ENCODE measurements around the gene EFCAB14. TPM values are rescaled to one million over a fixed set of nuclear protein-coding genes. Genes with fewer than 3 reads are reported as not detected.
A peak's percentile ranks its signal among the peaks of the same experiment; 100 is the strongest.
"Not testable (repeated sequence)": the region's sequence is repeated elsewhere in the genome, so short reads cannot be mapped to it uniquely, and the experiment has no call there.

The EFCAB14 gene
- total RNA-seq, 1 experiment from 2014 or later = 43.0 TPM

- DNase-seq (ENCODE audit: extremely low read depth, low read depth) = no peak
Measured at GRCh38 chr1:46657775-46658174, 61.1 kb downstream of the EFCAB14 start.

- DNase-seq (ENCODE audit: extremely low read depth, low read depth) = no peak
Measured at GRCh38 chr1:46656643-46657042, 62.3 kb downstream of the EFCAB14 start.

DNA sequence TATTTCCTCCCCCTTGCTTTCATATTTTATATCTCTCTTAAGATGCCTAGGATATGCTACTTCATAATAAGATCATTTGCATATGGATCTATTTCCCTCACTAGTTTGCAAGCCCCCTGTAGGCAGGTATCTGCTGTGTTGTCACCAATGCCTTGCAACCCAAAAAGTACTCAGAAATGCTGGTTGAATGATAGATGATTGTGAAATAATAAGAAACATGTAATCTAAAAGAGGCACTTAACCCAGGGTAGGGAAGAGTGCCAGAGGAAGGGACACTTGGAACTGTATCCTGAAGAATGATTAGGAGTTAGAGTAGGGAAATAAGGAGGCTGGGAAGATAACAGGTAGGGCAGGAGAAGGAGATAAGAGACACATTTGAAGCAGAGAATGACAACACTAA, 63.1 kb downstream of the EFCAB14 start:
- no peak for DNase-seq (ENCODE audit: extremely low read depth, low read depth)

GRCh38 chr1:46654698-46655097, 64.2 kb downstream of the EFCAB14 start:
- not testable (repeated sequence) for DNase-seq (ENCODE audit: extremely low read depth, low read depth)

DNA sequence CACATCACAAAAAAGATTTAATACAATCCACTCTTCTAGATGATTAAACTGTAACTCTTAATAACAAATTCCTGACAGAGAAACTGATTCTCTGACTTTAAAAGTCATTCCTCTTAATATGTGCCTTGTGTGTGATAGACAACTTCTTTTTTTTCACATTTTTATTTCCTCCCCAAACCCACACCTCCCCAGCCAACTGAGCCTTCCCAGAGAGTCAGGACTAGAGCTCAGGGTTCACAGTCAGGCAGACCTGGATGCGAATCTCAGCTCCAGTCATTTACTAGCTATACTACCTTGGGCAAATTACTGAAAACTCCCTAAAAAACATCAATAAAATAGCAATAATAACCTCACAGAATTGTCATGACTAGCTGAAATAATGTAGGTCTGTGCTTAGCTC, 64.9 kb downstream of the EFCAB14 start:
- no peak for DNase-seq (ENCODE audit: extremely low read depth, low read depth)

DNA sequence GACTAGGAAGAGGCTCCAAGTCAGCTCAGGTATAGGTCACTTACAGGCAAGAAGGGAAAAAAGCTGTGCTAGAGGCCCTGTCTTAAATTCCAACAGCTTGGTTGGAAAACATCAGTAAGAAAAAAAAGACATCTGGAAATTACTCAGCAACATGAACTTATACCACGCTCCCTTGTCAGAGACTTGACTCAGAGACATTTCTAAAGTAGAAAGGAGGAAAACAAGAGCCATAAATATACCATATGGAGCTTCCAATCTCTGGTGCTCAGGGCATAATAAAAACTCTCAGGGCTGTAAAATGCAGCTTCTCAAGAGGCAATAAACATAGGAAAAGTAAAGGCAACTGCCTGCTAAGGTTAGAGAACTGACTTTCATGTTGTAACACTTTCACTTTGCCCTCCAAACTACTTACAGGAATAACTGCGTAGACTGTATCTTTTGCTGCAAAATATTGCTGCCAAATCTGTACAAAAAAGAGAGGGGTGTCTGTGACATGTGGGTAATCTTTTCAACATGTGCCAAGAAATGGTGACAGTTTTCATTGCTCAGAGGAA, 65.4 kb downstream of the EFCAB14 start:
- DNase-seq (ENCODE audit: extremely low read depth, low read depth) = no peak

GRCh38 chr1:46652321-46653100, 66.4 kb downstream of the EFCAB14 start:
- no peak for DNase-seq (ENCODE audit: extremely low read depth, low read depth)

DNA sequence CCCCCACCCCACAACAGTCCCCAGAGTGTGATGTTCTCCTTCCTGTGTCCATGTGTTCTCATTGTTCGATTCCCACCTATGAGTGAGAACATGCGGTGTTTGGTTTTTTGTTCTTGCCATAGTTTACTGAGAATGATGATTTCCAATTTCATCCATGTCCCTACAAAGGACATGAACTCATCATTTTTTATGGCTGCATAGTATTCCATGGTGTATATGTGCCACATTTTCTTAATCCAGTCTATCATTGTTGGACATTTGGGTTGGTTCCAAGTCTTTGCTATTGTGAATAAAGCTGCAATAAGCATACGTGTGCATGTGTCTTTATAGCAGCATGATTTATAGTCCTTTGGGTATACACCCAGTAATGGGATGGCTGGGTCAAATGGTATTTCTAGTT, 67.8 kb downstream of the EFCAB14 start:
- DNase-seq (ENCODE audit: extremely low read depth, low read depth) = not testable (repeated sequence)

GRCh38 chr1:46650491-46650890, 68.4 kb downstream of the EFCAB14 start:
- DNase-seq (ENCODE audit: extremely low read depth, low read depth) = no peak

- DNase-seq (ENCODE audit: extremely low read depth, low read depth) = no peak
Measured at GRCh38 chr1:46649764-46650163, 69.2 kb downstream of the EFCAB14 start.

DNA sequence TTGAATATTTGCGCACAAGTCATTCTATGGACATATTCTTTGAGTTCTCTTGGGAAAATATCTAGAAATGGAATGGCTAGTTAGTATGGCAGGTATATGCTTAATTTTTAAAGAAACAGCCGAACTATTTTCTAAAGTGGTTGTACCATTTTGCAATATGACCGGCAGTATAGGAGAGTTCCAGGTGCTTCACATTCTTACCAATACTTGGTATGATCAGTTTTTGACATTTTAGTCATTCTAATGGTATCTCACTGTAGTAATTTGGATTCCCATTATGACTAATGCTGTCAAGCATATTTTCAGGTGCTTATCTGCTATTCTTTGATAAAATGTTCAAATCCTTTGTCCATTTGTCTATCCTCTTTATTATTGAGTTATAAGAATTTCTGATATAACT, 71.3 kb downstream of the EFCAB14 start:
- no peak for DNase-seq (ENCODE audit: extremely low read depth, low read depth)

GRCh38 chr1:46646844-46647243, 72.1 kb downstream of the EFCAB14 start:
- DNase-seq (ENCODE audit: extremely low read depth, low read depth) = no peak

- no peak for DNase-seq (ENCODE audit: extremely low read depth, low read depth)
Measured at GRCh38 chr1:46646331-46646730, 72.6 kb downstream of the EFCAB14 start.

DNA sequence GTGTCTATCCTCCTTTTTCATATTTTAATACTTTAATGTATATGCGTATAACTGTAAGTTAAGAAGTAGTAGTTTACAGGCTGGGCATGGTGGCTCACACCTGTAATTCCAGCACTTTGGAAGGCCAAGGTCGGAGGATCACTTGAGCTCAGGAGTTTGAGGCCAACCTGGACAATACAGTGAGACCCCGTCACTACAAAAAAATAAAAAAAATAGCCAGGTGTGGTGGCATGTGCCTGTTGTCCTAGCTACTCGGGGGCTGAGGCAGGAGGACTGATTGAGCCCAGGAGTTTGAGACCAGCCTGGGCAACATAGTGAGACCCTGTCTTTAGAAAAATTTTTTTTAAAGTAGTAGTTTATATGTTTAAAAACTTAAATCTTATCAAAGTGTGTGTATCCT, 73.1 kb downstream of the EFCAB14 start:
- no peak for DNase-seq (ENCODE audit: extremely low read depth, low read depth)

GRCh38 chr1:46643368-46643775, 75.5 kb downstream of the EFCAB14 start:
- DNase-seq (ENCODE audit: extremely low read depth, low read depth) = peak; percentile 23

DNA sequence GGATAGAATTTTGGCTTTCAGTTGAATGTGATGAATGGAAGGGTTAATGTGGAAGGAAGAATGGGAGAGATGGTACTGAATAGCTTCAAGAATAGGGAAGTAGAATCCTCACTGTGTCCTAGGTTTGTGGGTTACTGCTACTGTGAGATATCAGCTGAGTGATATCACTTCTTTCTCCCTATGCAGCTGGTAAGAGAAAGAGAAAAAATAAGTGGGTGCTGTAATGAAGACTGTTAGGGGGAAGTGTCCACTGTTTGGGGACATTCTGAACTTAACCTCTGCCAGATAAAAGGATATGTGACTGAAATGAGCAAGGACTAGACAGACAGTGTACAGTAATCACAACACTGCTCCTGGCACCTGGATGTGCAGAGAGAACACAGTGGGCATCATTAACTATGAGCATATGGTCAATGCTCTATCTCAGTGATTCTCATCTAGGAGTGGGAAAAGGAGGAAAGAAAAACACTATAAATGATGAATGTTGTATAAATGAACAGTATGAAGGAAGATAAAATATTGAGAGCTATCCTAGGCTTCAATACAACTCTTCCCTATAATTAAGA, 76.7 kb downstream of the EFCAB14 start:
- DNase-seq (ENCODE audit: extremely low read depth, low read depth) = no peak

DNA sequence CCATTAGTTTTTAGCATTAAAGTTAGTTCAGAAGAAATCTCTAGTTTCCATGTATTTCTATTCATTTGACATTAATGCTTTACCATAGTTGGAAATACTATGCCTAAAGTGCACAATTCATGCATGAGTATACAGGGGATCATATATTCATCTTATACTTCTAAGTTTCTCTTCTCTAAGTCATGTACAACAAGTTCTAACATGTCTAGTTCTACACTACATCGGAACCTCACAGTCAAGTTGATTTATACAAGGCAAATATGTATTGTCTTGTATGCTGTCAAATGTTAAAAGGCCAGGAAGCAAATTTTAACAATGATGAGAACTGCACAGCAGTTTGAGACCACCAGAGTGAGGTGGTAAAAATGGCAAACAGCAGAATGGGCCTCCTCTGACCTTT, 79.4 kb downstream of the EFCAB14 start:
- DNase-seq (ENCODE audit: extremely low read depth, low read depth) = no peak

DNA sequence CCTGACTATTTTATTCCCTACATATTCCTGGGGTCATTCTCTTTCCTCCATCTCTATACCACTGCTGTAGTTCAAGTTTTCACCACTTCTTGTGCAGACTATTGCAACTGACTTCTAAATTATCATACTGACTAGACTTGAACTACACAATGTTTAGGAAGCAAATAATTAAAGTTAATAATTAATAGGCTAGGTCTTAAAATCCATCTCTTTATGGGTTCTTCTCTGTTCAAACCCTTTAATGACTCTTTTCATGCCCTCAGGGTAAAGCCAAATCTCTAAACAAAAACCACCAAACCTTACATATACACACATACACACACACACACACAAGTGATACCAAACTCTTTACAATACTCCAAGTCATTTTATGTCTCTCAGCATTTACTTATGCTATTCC, 80.0 kb downstream of the EFCAB14 start:
- DNase-seq (ENCODE audit: extremely low read depth, low read depth) = no peak

DNA sequence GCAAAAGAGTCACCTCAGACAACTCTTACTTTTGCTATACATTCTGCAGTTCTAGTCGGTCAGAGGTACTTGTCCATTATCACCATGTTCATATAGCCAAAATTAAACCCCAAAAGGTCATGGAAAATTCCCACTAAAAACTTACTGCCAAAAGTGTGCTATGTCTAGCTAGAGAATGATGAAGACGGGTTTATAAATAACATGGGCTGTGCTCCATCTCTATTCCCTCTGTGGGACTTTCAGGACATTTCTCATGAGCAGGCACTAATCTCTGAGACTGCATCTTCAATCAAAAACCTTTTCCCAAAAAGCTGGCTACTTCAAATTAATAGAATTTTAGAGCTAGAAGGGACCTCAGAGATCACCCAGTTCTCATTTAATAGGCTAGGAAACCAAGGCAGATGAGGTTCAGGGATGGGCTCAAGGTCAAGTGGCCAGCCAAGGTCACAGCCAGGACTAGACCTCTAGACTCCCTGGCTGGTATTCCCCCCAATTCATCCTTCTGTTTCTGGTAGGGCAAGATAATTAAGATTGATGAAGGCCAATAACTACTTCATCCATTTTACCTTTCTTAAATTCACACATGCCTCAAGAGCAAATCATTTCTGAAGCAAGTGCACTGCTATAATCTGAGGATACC, 81.3 kb downstream of the EFCAB14 start:
- no peak for DNase-seq (ENCODE audit: extremely low read depth, low read depth)

DNA sequence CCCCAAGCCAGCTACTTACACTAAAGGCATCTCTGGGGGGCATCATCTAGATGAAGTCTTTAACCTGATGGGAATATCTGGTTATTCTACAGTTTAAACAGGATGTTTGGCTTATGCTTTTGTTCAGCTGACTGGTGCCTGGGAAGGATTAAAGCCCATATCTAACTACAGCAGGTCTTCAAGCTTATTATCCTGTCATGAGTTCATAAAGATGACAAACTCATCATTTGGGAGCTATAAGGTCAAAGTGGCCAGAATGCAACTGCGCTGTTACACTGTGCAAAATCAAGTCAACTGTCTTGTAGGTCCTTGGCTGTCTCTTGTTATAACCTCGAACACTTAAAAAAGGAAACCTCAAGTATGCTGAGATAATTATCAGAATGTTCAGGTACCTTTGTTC, 83.7 kb downstream of the EFCAB14 start:
- DNase-seq (ENCODE audit: extremely low read depth, low read depth) = no peak

DNA sequence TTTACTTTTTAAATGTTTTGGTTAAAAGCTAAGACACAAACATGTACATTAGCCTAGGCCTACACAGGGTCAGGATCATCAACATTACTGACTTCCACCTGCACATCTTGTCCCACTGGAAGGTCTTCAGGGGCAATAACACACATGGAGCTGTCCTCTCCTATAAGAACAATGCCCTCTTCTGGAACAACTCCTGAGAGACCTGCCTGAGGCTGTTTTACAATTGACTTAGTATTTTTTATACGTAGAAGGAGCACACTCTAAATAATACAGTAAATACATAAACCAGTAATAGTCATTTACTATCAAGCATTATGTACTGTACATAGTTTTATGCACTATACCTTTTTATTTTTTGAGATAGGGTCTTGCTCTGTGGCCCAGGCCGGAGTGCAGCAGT, 88.2 kb downstream of the EFCAB14 start:
- DNase-seq (ENCODE audit: extremely low read depth, low read depth) = no peak

Measured in NCI-H460 (cell line).